GM23338 (cell line): ENCODE results near the gene ZNF398. TPM values are rescaled to one million over a fixed set of nuclear protein-coding genes. Genes with fewer than 3 reads are reported as not detected.
A peak's percentile ranks its signal among the peaks of the same experiment; 100 is the strongest.

Source experiments
- ATAC-seq: fragments of 200-7000 bp; cut with Tn5 transposase; 3 replicates; pipeline ENCODE4 v1.9.1; 2020
- DNase-seq: peaks from one replicate; pipeline ENCODE4 v3.0.0-alpha.2; 2015; ENCODE audit warnings: low spot score
- H2AFZ ChIP-seq: fragments of 200-600 bp; sonication (generic); 2 replicates; pipeline ENCODE4 v1.8.0; 2016; ENCODE audit warnings: antibody characterized with exemption, mild to moderate bottlenecking, moderate library complexity
- H3F3A ChIP-seq: fragments of 200-600 bp; sonication (generic); replicated peaks from 2 replicates; pipeline ENCODE4 v1.8.0; 2017; ENCODE audit warnings: antibody characterized with exemption, mixed run types, low read depth
- H3K27ac ChIP-seq: fragments of 200-600 bp; sonication (generic); 2 replicates; pipeline ENCODE4 v1.6.1; 2016; ENCODE audit warnings: low read depth
- H3K27me3 ChIP-seq: fragments of 200-600 bp; sonication (generic); 2 replicates; pipeline ENCODE4 v1.8.0; 2016; ENCODE audit warnings: mild to moderate bottlenecking, mixed run types, moderate library complexity; ENCODE audit not compliant: insufficient read depth
- H3K36me3 ChIP-seq: fragments of 200-600 bp; sonication (generic); 2 replicates; pipeline ENCODE4 v1.8.0; 2016; ENCODE audit warnings: mild to moderate bottlenecking; ENCODE audit not compliant: insufficient read depth
- H3K4me1 ChIP-seq: fragments of 200-600 bp; sonication (generic); 2 replicates; pipeline ENCODE4 v1.8.0; 2016; ENCODE audit warnings: mild to moderate bottlenecking, moderate library complexity; ENCODE audit not compliant: insufficient read depth
- H3K4me2 ChIP-seq: fragments of 200-600 bp; sonication (generic); 2 replicates; pipeline ENCODE4 v1.7.1; 2017; ENCODE audit warnings: mixed run types
- H3K4me3 ChIP-seq: fragments of 200-600 bp; sonication (generic); 2 replicates; pipeline ENCODE4 v1.6.1; 2016; ENCODE audit warnings: mixed run types
- H3K79me2 ChIP-seq: fragments of 200-600 bp; sonication (generic); replicated peaks from 2 replicates; pipeline ENCODE4 v1.8.0; 2017; ENCODE audit warnings: mild to moderate bottlenecking; ENCODE audit not compliant: insufficient read depth
- H3K9me2 ChIP-seq: fragments of 200-600 bp; sonication (generic); 2 replicates; pipeline ENCODE4 v1.8.0; 2017; ENCODE audit not compliant: insufficient read depth
- H4K20me1 ChIP-seq: fragments of 200-600 bp; sonication (generic); replicated peaks from 2 replicates; pipeline ENCODE4 v1.8.0; 2017; ENCODE audit warnings: mild to moderate bottlenecking; ENCODE audit not compliant: insufficient read depth
- H3K27ac Mint-ChIP-seq: 2 replicates; pipeline ENCODE4 v1.8.0; 2020; ENCODE audit warnings: inconsistent platforms, mild to moderate bottlenecking, moderate library complexity, mixed read lengths
- H3K27me3 Mint-ChIP-seq: 3 replicates; pipeline ENCODE4 v1.8.0; 2022; ENCODE audit warnings: low read depth, mild to moderate bottlenecking, moderate library complexity, mixed read lengths, inconsistent platforms; ENCODE audit not compliant: insufficient read depth, poor library complexity
- H3K36me3 Mint-ChIP-seq: 3 replicates; pipeline ENCODE4 v1.8.0; 2021; ENCODE audit warnings: low read depth, mild to moderate bottlenecking, inconsistent platforms, moderate library complexity, mixed read lengths
- H3K4me1 Mint-ChIP-seq: 3 replicates; pipeline ENCODE4 v1.8.0; 2020; ENCODE audit warnings: mild to moderate bottlenecking, inconsistent platforms, mixed read lengths
- H3K4me3 Mint-ChIP-seq: 3 replicates; pipeline ENCODE4 v1.8.0; 2021; ENCODE audit warnings: moderate library complexity, mild to moderate bottlenecking, inconsistent platforms, mixed read lengths
- H3K9me3 Mint-ChIP-seq: 3 replicates; pipeline ENCODE4 v1.8.0; 2020; ENCODE audit warnings: moderate library complexity, mild to moderate bottlenecking, inconsistent platforms, mixed read lengths
- CREB1 ChIP-seq: fragments of 250-450 bp; sonication (Bioruptor Pico); IDR thresholded peaks from 2 replicates; pipeline ENCODE4 v1.5.0; 2020; ENCODE audit warnings: low read depth, mild to moderate bottlenecking, moderate library complexity
- ETS1 ChIP-seq: IDR thresholded peaks from 2 replicates; pipeline ENCODE4 v1.6.1; 2016; ENCODE audit warnings: antibody characterized with exemption
- EZH2 ChIP-seq: fragments of 200-600 bp; sonication (generic); IDR thresholded peaks from one replicate; pipeline ENCODE4 v1.8.0; 2017; ENCODE audit warnings: antibody characterized with exemption, mild to moderate bottlenecking, low read depth; ENCODE audit not compliant: unreplicated experiment
- JUNB ChIP-seq: IDR thresholded peaks from one replicate; pipeline ENCODE4 v1.6.1; 2016; ENCODE audit warnings: antibody characterized with exemption; ENCODE audit not compliant: unreplicated experiment
- NANOG ChIP-seq: IDR thresholded peaks from 2 replicates; pipeline ENCODE4 v1.6.1; 2016; ENCODE audit warnings: antibody characterized with exemption, borderline replicate concordance
- POLR2AphosphoS5 ChIP-seq: IDR thresholded peaks from 2 replicates; pipeline ENCODE4 v1.6.1; 2016; ENCODE audit warnings: antibody characterized with exemption, low read depth
- ZNF114 ChIP-seq: fragments of 250-450 bp; sonication (Bioruptor Pico); IDR thresholded peaks from 2 replicates; pipeline ENCODE4 v1.5.0; 2020; ENCODE audit warnings: mild to moderate bottlenecking, moderate library complexity
- ZNF331 ChIP-seq: fragments of 250-450 bp; sonication (Bioruptor Pico); IDR thresholded peaks from 2 replicates; pipeline ENCODE4 v1.5.0; 2020; ENCODE audit warnings: low read depth, mild to moderate bottlenecking, moderate library complexity
- polyA plus RNA-seq: library from polyadenylated mRNA; unstranded; fragments of >200 nt; fragmentation: Nextera tagmentation; extraction: Ambion mirVana; gene quantifications from 2 replicates; pipeline ENCODE4 v1.2.1, GENCODE V29; 2016
- total RNA-seq: library from RNA; depleted of rRNA; stranded (reverse); fragments of >200 nt; shearing (Covaris generic); gene quantifications from 2 replicates; pipeline ENCODE4 v1.2.3, GENCODE V29; 2014
- TF ChIP-seq, protein P1 (sequence below): IDR thresholded peaks from one replicate; pipeline ENCODE4 v1.6.1; 2018; ENCODE audit warnings: antibody characterized with exemption; ENCODE audit not compliant: unreplicated experiment

Gene ZNF398
- total and polyA plus RNA-seq, 2 experiments from 2014 or later, result 20.7 to 99.6 TPM

GRCh38 chr7:149184274-149184673, 37.0 kb downstream of the ZNF398 start (continued):
- TF ChIP-seq CREB1 (CRISPR knock-in tag) (no peak), ETS1 (no peak), EZH2 (no peak)

DNA sequence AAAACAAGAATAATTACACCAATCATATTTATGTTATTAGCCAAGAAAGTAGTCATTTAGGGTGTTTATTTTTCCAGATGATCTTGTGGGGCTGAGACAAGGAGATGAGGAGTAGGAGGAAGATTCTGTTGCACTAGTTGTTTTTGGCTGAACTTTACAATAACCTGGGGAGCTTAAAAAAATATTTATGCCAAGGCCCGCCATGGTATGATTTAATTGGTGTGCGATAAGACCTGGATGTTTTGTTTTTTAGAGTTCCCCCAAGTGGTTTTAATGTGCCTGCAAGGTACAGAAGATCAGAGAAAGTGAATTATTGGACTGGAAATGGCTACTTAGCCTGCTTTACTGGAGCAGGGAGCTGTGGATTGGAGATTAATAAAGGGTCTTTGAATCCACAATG, 41.0 kb downstream of the ZNF398 start:
- H3K4me3 Mint-ChIP-seq, result no peak overlapping the region
- ATAC-seq, result no peak

GRCh38 chr7:149188637-149189259, 41.5 kb downstream of the ZNF398 start:
- Histone ChIP-seq H3K79me2 (no peaks in the 10 kb centered on the region), H3K4me2 (no peak overlapping the region; the same call in 1 of the 2 replicates), H4K20me1 (peaks cover 3% of the 10 kb centered on the region; the same call in 1 of the 2 replicates), H3F3A (peaks cover 12% of the 10 kb centered on the region; the same call in 1 of the 2 replicates), H2AFZ (no peak overlapping the region), H3K4me1 (no peaks in the 10 kb centered on the region), H3K9me2 (no peaks in the 10 kb centered on the region), H3K27me3 (no peaks in the 10 kb centered on the region), H3K27ac (no peak overlapping the region), H3K4me3 (no peak overlapping the region), H3K36me3 (no peaks in the 10 kb centered on the region)
- no peaks in the 10 kb centered on the region for H3K9me3 Mint-ChIP-seq
- 0 out of 3 replicates have a peak overlapping the region, but pooled peaks have one; percentile 11 for H3K4me3 Mint-ChIP-seq
- ATAC-seq (peak; percentile 14), DNase-seq (no peak)
- H3K36me3 Mint-ChIP-seq, result no peaks in the 10 kb centered on the region
- peaks cover 10% of the 10 kb centered on the region for H3K27me3 Mint-ChIP-seq
- H3K4me1 Mint-ChIP-seq, result 0 out of 3 replicates have a peak, but pooled peaks cover 2% of the 10 kb centered on the region
- H3K27ac Mint-ChIP-seq, result no peak overlapping the region
- TF ChIP-seq, protein P1, sequence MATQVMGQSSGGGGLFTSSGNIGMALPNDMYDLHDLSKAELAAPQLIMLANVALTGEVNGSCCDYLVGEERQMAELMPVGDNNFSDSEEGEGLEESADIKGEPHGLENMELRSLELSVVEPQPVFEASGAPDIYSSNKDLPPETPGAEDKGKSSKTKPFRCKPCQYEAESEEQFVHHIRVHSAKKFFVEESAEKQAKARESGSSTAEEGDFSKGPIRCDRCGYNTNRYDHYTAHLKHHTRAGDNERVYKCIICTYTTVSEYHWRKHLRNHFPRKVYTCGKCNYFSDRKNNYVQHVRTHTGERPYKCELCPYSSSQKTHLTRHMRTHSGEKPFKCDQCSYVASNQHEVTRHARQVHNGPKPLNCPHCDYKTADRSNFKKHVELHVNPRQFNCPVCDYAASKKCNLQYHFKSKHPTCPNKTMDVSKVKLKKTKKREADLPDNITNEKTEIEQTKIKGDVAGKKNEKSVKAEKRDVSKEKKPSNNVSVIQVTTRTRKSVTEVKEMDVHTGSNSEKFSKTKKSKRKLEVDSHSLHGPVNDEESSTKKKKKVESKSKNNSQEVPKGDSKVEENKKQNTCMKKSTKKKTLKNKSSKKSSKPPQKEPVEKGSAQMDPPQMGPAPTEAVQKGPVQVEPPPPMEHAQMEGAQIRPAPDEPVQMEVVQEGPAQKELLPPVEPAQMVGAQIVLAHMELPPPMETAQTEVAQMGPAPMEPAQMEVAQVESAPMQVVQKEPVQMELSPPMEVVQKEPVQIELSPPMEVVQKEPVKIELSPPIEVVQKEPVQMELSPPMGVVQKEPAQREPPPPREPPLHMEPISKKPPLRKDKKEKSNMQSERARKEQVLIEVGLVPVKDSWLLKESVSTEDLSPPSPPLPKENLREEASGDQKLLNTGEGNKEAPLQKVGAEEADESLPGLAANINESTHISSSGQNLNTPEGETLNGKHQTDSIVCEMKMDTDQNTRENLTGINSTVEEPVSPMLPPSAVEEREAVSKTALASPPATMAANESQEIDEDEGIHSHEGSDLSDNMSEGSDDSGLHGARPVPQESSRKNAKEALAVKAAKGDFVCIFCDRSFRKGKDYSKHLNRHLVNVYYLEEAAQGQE, result no peak
- TF ChIP-seq POLR2AphosphoS5 (no peak), CREB1 (CRISPR knock-in tag) (no peak)

More for the DNA sequence above, 41.0 kb downstream of the ZNF398 start:
- peaks cover 3% of the 10 kb centered on the region; the same call in 2 of the 3 replicates for H3K36me3 Mint-ChIP-seq
- H3K79me2 ChIP-seq, result no peaks in the 10 kb centered on the region
- H3K4me1 Mint-ChIP-seq, result 0 out of 3 replicates have a peak, but pooled peaks cover 2% of the 10 kb centered on the region
- H3F3A ChIP-seq, result peaks cover 12% of the 10 kb centered on the region; the same call in 1 of the 2 replicates
- no peak for TF ChIP-seq JUNB
- TF ChIP-seq, protein P1, result no peak
- no peak for TF ChIP-seq NANOG
- no peak for TF ChIP-seq ZNF114
- TF ChIP-seq ZNF331 (CRISPR knock-in tag), result no peak
- H3K27me3 Mint-ChIP-seq, result peaks cover 10% of the 10 kb centered on the region
- no peaks in the 10 kb centered on the region for H3K36me3 ChIP-seq
- no peak overlapping the region for H3K27ac Mint-ChIP-seq
- peaks cover 3% of the 10 kb centered on the region; the same call in 1 of the 2 replicates for H4K20me1 ChIP-seq
- H3K27me3 ChIP-seq, result no peaks in the 10 kb centered on the region
- H3K27ac ChIP-seq, result no peak overlapping the region
- H3K4me3 ChIP-seq, result no peak overlapping the region
- H3K9me2 ChIP-seq, result no peaks in the 10 kb centered on the region
- H2AFZ ChIP-seq, result no peak overlapping the region
- no peak for DNase-seq
- no peaks in the 10 kb centered on the region for H3K4me1 ChIP-seq
- no peaks in the 10 kb centered on the region for H3K9me3 Mint-ChIP-seq
- H3K4me2 ChIP-seq, result no peak overlapping the region
